GM12801 (cell line): ENCODE measurements around the gene VAC14.

Source experiments
- TF ChIP-seq, protein P1 (sequence below): IDR thresholded peaks from one replicate; pipeline ENCODE4 v1.5.1; 2011; ENCODE audit warnings: control low read depth; ENCODE audit not compliant: insufficient read length; ENCODE audit errors: extremely low read depth

The VAC14 gene

DNA sequence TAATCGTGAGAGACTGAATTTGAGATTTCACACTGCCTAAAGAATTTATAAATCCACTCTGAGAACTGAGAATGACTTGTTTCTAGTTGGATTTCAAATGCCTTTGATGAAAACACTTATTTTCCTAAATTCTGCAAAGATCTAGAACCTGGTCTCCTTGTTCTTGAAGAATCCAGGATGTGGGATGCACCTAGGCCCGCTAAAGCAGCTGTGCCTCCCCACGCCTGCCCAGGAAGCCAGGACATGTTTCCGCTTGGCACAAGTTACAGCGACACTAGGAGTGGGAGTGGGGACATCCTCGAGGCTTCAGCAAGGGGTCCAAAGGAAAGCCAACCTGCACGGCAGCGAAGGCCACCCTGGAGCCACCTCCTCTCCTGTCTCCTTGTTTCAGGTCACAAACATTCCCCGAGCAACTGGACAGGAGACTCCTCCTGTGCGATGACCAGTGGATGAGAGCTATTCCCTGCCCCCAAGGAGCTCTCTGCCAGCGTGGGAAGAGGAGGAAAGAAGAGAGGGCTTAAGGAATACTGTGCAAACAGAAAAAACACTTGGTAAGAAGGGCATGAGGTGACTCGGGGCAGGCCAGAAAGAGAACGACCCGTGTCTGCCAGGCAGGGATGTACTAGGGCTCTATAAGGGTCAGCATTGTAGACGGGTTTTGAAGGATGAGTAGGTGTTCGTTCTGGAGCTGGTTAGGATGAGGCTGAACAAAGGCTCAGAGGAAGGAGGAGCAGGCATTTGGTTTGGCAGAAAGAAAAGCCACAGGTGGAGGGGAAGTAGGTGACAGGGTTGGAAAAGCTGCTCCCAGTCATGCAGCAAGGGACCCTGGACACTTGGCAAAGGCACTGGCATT lies 11.1 kb downstream of the VAC14 start:
- TF ChIP-seq, protein P1, sequence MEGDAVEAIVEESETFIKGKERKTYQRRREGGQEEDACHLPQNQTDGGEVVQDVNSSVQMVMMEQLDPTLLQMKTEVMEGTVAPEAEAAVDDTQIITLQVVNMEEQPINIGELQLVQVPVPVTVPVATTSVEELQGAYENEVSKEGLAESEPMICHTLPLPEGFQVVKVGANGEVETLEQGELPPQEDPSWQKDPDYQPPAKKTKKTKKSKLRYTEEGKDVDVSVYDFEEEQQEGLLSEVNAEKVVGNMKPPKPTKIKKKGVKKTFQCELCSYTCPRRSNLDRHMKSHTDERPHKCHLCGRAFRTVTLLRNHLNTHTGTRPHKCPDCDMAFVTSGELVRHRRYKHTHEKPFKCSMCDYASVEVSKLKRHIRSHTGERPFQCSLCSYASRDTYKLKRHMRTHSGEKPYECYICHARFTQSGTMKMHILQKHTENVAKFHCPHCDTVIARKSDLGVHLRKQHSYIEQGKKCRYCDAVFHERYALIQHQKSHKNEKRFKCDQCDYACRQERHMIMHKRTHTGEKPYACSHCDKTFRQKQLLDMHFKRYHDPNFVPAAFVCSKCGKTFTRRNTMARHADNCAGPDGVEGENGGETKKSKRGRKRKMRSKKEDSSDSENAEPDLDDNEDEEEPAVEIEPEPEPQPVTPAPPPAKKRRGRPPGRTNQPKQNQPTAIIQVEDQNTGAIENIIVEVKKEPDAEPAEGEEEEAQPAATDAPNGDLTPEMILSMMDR = no peak

DNA sequence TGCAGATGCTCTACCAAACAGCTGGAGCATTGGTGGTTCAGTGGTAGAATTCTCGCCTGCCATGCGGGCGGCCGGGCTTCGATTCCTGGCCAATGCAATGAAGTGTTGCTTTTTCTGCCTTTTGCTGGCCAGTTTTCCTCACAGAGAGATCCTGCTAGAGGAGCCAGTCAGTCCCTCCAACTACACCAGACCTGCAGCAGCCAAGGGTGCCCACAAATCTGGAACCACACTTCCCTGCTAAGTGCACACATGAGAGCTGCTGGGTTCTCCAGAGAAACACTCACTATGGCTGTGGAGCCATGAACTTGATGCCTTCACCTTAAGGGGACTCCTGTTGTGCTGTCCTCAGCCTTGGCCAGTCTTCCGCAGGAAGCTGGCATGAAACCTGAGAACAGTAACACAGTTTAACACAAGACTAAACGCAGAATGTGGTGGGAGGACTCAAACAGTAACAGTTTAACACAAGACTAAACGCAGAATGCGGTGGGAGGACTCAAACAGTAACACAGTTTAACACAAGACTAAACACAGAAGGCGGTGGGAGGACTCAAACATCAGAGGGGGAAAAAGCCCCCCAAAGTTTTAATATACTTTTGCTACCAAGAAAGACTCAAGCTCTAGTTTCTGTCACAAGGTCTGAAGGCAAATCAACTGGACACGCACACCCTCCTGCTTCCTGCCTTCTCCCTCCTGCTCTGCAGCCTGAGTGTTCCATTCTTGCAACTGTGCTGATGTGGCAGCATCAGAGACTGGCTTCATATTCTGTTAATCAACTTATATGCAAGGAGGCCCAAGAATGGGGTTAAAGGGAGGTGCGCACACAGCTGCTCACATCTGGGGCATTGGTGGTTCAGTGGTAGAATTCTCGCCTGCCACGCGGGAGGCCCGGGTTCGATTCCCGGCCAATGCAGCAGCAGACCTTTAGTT lies 12.0 kb downstream of the VAC14 start:
- TF ChIP-seq, protein P1 = no peak

DNA sequence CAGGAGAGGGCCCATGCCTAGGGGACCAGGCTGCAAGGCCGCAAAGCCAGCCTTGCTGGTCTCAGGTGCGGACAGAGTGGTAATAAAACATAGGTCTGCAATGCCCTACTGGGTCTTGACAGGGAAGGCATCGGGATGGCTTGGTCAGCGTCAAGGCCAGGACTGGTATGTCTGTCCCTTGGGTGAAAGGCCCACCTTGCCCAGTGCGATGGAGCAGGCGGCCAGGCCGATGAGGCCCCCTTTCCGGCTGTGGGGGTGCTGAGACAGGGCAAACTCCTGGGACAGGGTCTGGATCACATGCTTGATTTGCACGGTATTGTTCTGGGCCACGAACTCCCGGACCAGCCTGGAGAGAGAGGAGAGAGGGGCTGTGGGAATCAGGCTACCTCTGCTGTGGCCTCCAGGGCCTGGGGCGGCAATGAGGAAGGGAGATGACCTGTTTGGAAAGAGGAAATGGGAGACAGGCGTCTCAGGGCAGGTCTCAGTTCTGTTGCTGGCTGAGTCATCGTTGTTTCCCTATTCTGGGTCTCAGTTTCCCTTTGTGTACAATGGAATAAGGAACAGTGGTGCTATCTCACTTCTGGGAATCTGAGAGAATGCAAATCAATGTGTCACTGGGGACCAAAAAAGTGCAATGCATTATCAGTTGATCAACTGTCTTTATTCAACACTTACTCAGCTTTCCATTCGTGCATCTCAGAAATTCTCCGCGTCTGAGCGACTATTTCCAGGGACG lies 14.8 kb downstream of the VAC14 start:
- TF ChIP-seq, protein P1 = no peak

DNA sequence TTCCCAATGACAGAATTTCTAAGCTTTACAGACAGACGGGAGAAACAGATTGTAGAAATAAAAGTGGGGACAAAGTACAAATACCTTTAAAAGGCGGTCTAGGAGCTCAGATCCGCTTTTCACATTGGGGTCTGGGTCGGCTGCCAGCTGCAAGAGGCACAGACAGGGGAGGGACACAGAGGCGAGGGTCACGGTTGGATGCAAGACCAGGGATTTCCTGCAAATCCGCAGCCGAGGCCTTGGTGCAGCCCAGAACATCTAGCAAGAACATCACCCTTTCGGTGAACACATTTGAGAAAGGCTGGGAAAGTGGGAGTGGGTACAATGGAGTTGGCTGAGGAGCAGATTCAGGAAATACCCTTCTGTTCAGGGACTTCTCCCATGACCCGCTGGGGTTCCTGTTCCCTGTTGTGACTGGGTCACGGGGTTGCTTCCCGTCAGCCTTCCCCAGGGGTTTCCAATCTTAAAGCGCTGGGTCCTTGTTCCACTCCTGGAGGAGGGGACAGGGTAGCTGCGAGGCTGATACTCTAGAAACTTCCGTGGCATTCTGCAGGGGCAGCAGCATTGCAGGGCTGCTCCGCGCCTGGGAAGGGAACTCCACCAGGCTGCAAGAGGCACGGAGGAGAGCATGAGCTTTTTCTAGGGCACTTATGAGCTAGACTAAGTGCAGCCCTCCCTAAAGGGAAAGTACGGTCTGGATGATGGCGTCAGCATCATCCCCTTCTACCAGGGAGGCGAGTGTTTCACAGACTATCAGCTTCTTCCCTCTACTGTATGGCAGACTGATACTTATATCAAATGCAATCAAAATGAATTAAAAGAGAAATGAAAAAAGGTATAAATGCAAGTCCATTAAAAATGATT lies 16.0 kb downstream of the VAC14 start:
- TF ChIP-seq, protein P1 = no peak

DNA sequence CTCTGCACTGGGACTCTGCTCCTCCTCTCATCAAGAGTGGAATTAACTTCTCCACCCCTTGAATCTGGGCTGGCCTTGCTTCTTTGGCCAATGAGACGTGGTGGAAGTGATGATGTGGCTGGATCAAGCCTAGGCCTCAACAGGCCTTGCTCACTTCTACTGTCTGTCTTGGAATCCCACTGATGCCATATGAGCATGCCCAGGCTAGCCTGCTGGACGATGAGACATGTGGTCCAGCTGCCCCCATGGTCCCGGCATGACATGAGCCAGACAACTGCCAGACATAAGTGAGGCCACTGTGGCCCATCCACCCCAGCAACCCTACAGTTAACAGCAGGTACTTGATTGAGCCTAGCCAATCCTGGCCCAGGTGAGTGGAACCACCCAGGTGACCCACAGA lies 18.7 kb downstream of the VAC14 start:
- TF ChIP-seq, protein P1 = no peak

DNA sequence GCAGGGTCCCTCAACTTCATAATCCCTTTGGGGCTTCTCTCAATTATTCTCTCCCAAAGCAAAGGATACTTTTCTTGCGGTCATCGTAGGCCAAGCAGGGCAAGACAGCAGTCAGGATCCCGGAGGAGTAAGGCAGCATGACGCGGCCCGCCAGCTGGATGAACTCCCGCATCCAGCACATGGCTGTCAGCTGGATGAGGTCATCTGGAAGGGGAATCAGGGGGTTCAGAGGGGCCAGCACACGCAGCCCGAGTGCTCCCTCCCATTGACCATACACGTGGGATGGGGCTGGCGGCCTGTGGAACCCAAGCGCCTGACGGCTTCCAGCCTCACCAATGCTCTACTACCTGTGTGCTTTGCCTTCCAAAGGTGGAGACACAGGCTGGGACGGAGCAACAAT lies 19.2 kb downstream of the VAC14 start:
- TF ChIP-seq, protein P1 = no peak
